Mammary epithelial cell (primary cell): Measurements from ENCODE around the gene STK11.

Experiments
- CTCF ChIP-seq, 2 donors: IDR thresholded peaks in 1 of 2; conservative IDR thresholded peaks in 1 of 2; 2 replicates each; pipeline ENCODE4 v1.5.1; 2011 to 2012; ENCODE audit warnings: inconsistent platforms in 2 of 2, low read length in 2 of 2, mild to moderate bottlenecking in 2 of 2, control low read depth in 1 of 2, low read depth in 1 of 2; ENCODE audit not compliant: insufficient read depth in 1 of 2; ENCODE audit errors: extremely low read depth in 1 of 2
- EZH2 ChIP-seq: IDR thresholded peaks from 2 replicates; pipeline ENCODE4 v1.6.1; 2012; ENCODE audit warnings: low read length, inconsistent platforms, borderline replicate concordance

- TF ChIP-seq CTCF (conservative IDR thresholded peaks at IDR 0.05 in 1 of 2, IDR thresholded peaks at IDR 0.05 in 1 of 2; ENCODE audit: extremely low read depth in 1 of 2, insufficient read depth in 1 of 2, low read depth in 1 of 2, low read length in 2 of 2) (no peak), EZH2 (no peak)
Observed at GRCh38 chr19:1258707-1259205, 53.2 kb downstream of the STK11 start.
